GM12878 (cell line): ENCODE data around the gene PRKCB. TPM values are rescaled to one million over a fixed set of nuclear protein-coding genes. Genes with fewer than 3 reads are reported as not detected.

Experiments
- ATAC-seq: fragments of 200-7000 bp; cut with Tn5 transposase; 3 replicates; pipeline ENCODE4 v1.9.1; 2020; ENCODE audit warnings: mild to moderate bottlenecking, moderate library complexity
- BruUV-seq: library from RNA; stranded (reverse); fragments of 400-500 nt; replicated peaks from 2 replicates; lab custom pipeline; 2021; lab: Mats Ljungman, UMichigan
- CTCF ChIA-PET: fragments of 300-600 bp; sonication (Branson Sonifier 250); formaldehyde crosslinking; extraction: SDS; loops from one replicate; lab custom pipeline; 2021; ENCODE audit warnings: inconsistent platforms; lab: Yijun Ruan, JAX
- POLR2A ChIA-PET: fragments of 350-600 bp; formaldehyde crosslinking; extraction: SDS; loops from one replicate; lab custom pipeline; 2021; ENCODE audit warnings: inconsistent platforms; lab: Charles Lee
- RAD21 ChIA-PET: fragments of 300-600 bp; sonication (Branson Sonifier 250); formaldehyde crosslinking; loops from one replicate; lab custom pipeline; 2023; ENCODE audit warnings: antibody characterized with exemption; ENCODE audit not compliant: unreplicated experiment; lab: Charles Lee
- SMC1A ChIA-PET: fragments of 300-600 bp; sonication (Branson Sonifier 250); formaldehyde crosslinking; loops from one replicate; lab custom pipeline; 2023; ENCODE audit not compliant: unreplicated experiment, uncharacterized antibody; lab: Charles Lee
- DNase-seq: peaks from one replicate; pipeline ENCODE4 v3.0.0-alpha.2; 2011; ENCODE audit warnings: low read depth, low spot score
- FAIRE-seq: peaks from 3 replicates; lab custom pipeline; 2011; peaks lifted over from hg19 to GRCh38; lab: Jason Lieb, UNC
- H2AFZ ChIP-seq: 2 replicates; pipeline ENCODE4 v1.6.0; 2011; ENCODE audit warnings: low read depth, low read length, control low read depth; ENCODE audit not compliant: control insufficient read depth
- H3K27ac ChIP-seq: 2 replicates; pipeline ENCODE4 v1.5.1; 2011; ENCODE audit warnings: control low read depth; ENCODE audit not compliant: control insufficient read depth, insufficient read depth
- H3K27me3 ChIP-seq, 2 experiments: replicated peaks in 1 of 2; 2 replicates each; pipeline versions ENCODE4 v1.6.0 to v1.6.1; 2011; ENCODE audit warnings: low read length in 1 of 2; ENCODE audit not compliant: control insufficient read depth in 2 of 2, insufficient read depth in 2 of 2
- H3K36me3 ChIP-seq, 2 experiments: 2 replicates each; pipeline ENCODE4 v1.5.1; 2011; ENCODE audit warnings: low read length in 1 of 2; ENCODE audit not compliant: control insufficient read depth in 2 of 2, insufficient read depth in 2 of 2
- H3K4me1 ChIP-seq: 2 replicates; pipeline ENCODE4 v1.6.1; 2011; ENCODE audit warnings: mild to moderate bottlenecking, low read length, moderate library complexity, mixed read lengths; ENCODE audit not compliant: control insufficient read depth, insufficient read depth
- H3K4me2 ChIP-seq: 2 replicates; pipeline ENCODE4 v1.6.0; 2011; ENCODE audit warnings: control low read depth; ENCODE audit not compliant: control insufficient read depth, insufficient read depth
- H3K4me3 ChIP-seq: fragments of 200-600 bp; sonication (generic); 2 replicates; pipeline ENCODE4 v1.5.1; 2016
- H3K79me2 ChIP-seq: 2 replicates; pipeline ENCODE4 v1.6.0; 2011; ENCODE audit warnings: low read length; ENCODE audit not compliant: control insufficient read depth, insufficient read depth
- H3K9ac ChIP-seq: 2 replicates; pipeline ENCODE4 v1.8.0; 2011; ENCODE audit warnings: low read length, control low read depth, mixed read lengths; ENCODE audit not compliant: control insufficient read depth, insufficient read depth
- H3K9me3 ChIP-seq: replicated peaks from 3 replicates; pipeline ENCODE4 v1.5.1; 2011; ENCODE audit warnings: mild to moderate bottlenecking, low read length; ENCODE audit not compliant: control insufficient read depth, insufficient read depth
- H4K20me1 ChIP-seq: 2 replicates; pipeline ENCODE4 v1.6.0; 2011; ENCODE audit not compliant: control insufficient read depth, insufficient read depth
- EP300 ChIP-seq, 2 experiments: fragments of 150-350 bp in 1 of 2; IDR thresholded peaks; 2 replicates each; pipeline ENCODE4 v1.6.1; 2011 to 2012; ENCODE audit warnings: low read depth in 2 of 2, low read length in 2 of 2, borderline replicate concordance in 1 of 2, improper control_type of control experiment in 1 of 2, inconsistent platforms in 1 of 2; ENCODE audit not compliant: control insufficient read depth in 1 of 2
- HDAC2 ChIP-seq: fragments of 200-600 bp; sonication (generic); IDR thresholded peaks from 2 replicates; pipeline ENCODE4 v1.6.1; 2017
- JUND ChIP-seq: IDR thresholded peaks from 2 replicates; pipeline ENCODE4 v1.6.1; 2012; ENCODE audit warnings: low read depth, mild to moderate bottlenecking, low read length, improper control_type of control experiment, moderate library complexity
- KLF5 ChIP-seq: fragments of 450-650 bp; IDR thresholded peaks from 2 replicates; pipeline ENCODE4 v1.6.1; 2014; ENCODE audit warnings: mild to moderate bottlenecking; ENCODE audit not compliant: partially characterized antibody
- LARP7 ChIP-seq: fragments of 450-650 bp; IDR thresholded peaks from 2 replicates; pipeline ENCODE4 v1.6.1; 2017; ENCODE audit warnings: mild to moderate bottlenecking
- TAF1 ChIP-seq: IDR thresholded peaks from 2 replicates; pipeline ENCODE4 v1.6.1; 2011; ENCODE audit warnings: mild to moderate bottlenecking, low read depth, low read length, borderline replicate concordance
- WRNIP1 ChIP-seq: IDR thresholded peaks from 2 replicates; pipeline ENCODE4 v1.6.1; 2011; ENCODE audit warnings: low read depth, low read length, improper control_type of control experiment, borderline replicate concordance
- WGBS: methylation state at CpG from one replicate; pipeline ENCODE4 v1.1.6; 2016; ENCODE audit warnings: low lambda C conversion rate; ENCODE audit not compliant: insufficient replicate concordance, insufficient coverage; ENCODE audit errors: missing lambda C conversion rate; 5-methylcytosine and 5-hydroxymethylcytosine counted together
- in situ Hi-C: fragments of 300-500 bp; cut with MboI; formaldehyde crosslinking; loops from 9 replicates; pipeline ENCODE4 v1.14.3; 2018; ENCODE audit warnings: mixed read lengths
- intact Hi-C: fragments of 100-400 bp; cut with micrococcal nuclease; formaldehyde crosslinking; loops from one replicate; pipeline ENCODE4 v1.14.2; 2022; ENCODE audit not compliant: unreplicated experiment
- polyA plus RNA-seq, 11 experiments: library from polyadenylated mRNA; depleted of rRNA in 4 of 11; unstranded in 6 of 11; stranded (reverse) in 5 of 11; fragments of >200 nt; fragmentation: Nextera tagmentation in 4 of 11; fragmentation: Illumina TruSeq in 1 of 11; extraction: Ambion mirVana in 4 of 11; extraction: Trizol in 1 of 11; gene quantifications; 1 replicate in 1 of 11; 2 replicates in 10 of 11; pipeline versions ENCODE4 v1.2.1 to v1.2.3, GENCODE V29; 2011 to 2016; ENCODE audit warnings: inconsistent platforms in 2 of 11, missing spikeins in 2 of 11, low read depth in 1 of 11
- total RNA-seq, 4 experiments: library from RNA; depleted of rRNA in 3 of 4; stranded (reverse); fragments of >200 nt in 3 of 4; fragmentation: Illumina TruSeq in 1 of 4; extraction: Trizol in 1 of 4; gene quantifications; 2 replicates each; pipeline versions ENCODE4 v1.2.1 to v1.2.3, GENCODE V29; 2013 to 2021
- TF ChIP-seq, protein P1 (sequence below): IDR thresholded peaks from 2 replicates; pipeline ENCODE4 v1.6.1; 2012; ENCODE audit warnings: low read depth, low read length, improper control_type of control experiment
- TF ChIP-seq, protein P2 (sequence below): fragments of 450-650 bp; IDR thresholded peaks from 2 replicates; pipeline ENCODE4 v1.6.1; 2017; ENCODE audit warnings: mild to moderate bottlenecking, moderate library complexity

The PRKCB gene
- total and polyA plus RNA-seq, 10 of the 15 experiments (the other 5 are each of a cell fraction or from before 2014, with no cell fraction given): 21.4 to 158 (median 97.3) TPM

DNA sequence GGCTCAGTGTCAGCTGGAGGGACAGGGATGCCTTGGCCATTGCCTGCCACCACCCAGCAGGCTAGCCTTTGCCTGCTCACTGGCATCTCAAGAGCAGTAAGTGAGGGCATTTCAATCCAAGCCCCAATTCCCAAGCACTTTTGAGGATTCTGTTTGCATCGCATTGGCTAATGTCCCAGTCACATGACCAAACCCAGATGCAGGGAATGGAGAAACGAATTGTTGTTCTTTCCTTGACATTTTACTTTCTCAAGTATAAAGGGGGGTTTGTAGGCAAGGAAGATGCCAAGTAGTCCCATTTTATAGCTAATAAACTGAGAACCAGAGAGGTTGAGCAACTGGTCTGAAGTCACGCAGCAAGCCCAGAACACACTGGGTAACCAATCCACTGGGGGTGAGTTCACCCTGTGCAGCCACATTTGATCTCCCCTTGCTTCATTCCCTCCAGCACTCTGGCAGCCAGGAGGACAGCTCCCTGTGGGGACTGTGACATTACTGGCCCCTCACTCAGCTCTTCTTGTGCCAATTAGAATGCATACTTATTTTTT, 226.6 kb downstream of the PRKCB start (continued):
- TF ChIP-seq KLF5: no peak
- TF ChIP-seq, protein P1, sequence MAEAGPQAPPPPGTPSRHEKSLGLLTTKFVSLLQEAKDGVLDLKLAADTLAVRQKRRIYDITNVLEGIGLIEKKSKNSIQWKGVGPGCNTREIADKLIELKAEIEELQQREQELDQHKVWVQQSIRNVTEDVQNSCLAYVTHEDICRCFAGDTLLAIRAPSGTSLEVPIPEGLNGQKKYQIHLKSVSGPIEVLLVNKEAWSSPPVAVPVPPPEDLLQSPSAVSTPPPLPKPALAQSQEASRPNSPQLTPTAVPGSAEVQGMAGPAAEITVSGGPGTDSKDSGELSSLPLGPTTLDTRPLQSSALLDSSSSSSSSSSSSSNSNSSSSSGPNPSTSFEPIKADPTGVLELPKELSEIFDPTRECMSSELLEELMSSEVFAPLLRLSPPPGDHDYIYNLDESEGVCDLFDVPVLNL: no peak

DNA sequence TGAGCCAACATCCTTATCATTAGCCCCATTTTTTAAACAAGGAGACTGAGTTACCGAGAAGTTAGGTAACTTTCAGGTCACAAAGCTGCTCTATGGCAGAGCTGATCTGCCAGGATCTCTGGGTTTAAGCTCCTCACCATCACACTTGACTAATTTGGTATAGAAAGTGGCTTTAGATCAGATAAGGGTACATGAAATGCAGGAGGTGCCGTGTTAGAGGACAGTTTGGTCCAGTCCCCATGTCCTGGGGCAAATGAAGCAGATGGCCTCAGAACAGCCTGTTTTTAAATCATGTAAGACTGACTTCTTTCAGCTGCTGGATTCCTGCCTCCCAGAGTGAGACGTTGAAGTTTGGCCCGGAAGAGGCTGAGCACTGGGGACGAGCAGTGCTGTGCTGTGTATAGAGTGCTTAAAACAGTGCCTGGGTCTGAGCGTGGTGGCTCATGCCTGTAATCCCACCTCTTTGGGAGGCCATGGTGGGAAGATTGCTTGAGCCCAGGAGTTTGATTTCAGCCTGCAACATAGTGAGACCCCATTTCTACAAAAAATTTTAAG, 233.3 kb downstream of the PRKCB start:
- FAIRE-seq: no peak
- BruUV-seq: no TSS peak
- Histone ChIP-seq H3K27me3 (no peaks in the 10 kb centered on the region), H2AFZ (no peak overlapping the region), H3K27ac (no peak overlapping the region), H3K4me3 (no peak overlapping the region), H4K20me1 (no peaks in the 10 kb centered on the region), H3K4me1 (peaks cover 10% of the 10 kb centered on the region), H3K36me3 (peaks cover 4% of the 10 kb centered on the region in 2 experiments; a peak in 3 of 4 replicates), H3K9ac (no peak overlapping the region), H3K79me2 (no peaks in the 10 kb centered on the region; the same call in 1 of the 2 replicates), H3K4me2 (no peak overlapping the region), H3K9me3 (no peaks in the 10 kb centered on the region)
- ChIA-PET SMC1A (interaction anchor here (0.9 to 1.1 kb wide), 2 partner anchors 12 to 183 kb away, joined by 3 read pairs; no protein-coding TSS in a partner anchor), RAD21 (no interaction called here), POLR2A (interaction anchor here (0.7 kb wide), 1 partner anchor 135 kb away, joined by 7 read pairs; no protein-coding TSS in a partner anchor), CTCF (interaction anchor here (1.6 kb wide), 1 partner anchor 266 kb away, joined by 5 read pairs; no protein-coding TSS in a partner anchor)
- WGBS: 85% methylated on average over 6 of the region's 6 CpGs
- no peak for DNase-seq
- no peak for TF ChIP-seq EP300 (IDR thresholded peaks at IDR 0.05; ENCODE audit: borderline replicate concordance in 1 of 2, control insufficient read depth in 1 of 2, low read depth in 2 of 2, low read length in 2 of 2)
- no peak for TF ChIP-seq TAF1
- no peak for TF ChIP-seq JUND
- no peak for TF ChIP-seq WRNIP1
- TF ChIP-seq HDAC2: no peak
- TF ChIP-seq, protein P2, sequence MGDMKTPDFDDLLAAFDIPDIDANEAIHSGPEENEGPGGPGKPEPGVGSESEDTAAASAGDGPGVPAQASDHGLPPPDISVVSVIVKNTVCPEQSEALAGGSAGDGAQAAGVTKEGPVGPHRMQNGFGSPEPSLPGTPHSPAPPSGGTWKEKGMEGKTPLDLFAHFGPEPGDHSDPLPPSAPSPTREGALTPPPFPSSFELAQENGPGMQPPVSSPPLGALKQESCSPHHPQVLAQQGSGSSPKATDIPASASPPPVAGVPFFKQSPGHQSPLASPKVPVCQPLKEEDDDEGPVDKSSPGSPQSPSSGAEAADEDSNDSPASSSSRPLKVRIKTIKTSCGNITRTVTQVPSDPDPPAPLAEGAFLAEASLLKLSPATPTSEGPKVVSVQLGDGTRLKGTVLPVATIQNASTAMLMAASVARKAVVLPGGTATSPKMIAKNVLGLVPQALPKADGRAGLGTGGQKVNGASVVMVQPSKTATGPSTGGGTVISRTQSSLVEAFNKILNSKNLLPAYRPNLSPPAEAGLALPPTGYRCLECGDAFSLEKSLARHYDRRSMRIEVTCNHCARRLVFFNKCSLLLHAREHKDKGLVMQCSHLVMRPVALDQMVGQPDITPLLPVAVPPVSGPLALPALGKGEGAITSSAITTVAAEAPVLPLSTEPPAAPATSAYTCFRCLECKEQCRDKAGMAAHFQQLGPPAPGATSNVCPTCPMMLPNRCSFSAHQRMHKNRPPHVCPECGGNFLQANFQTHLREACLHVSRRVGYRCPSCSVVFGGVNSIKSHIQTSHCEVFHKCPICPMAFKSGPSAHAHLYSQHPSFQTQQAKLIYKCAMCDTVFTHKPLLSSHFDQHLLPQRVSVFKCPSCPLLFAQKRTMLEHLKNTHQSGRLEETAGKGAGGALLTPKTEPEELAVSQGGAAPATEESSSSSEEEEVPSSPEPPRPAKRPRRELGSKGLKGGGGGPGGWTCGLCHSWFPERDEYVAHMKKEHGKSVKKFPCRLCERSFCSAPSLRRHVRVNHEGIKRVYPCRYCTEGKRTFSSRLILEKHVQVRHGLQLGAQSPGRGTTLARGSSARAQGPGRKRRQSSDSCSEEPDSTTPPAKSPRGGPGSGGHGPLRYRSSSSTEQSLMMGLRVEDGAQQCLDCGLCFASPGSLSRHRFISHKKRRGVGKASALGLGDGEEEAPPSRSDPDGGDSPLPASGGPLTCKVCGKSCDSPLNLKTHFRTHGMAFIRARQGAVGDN: no peak
- no peak for TF ChIP-seq LARP7
- no peak for ATAC-seq
- intact Hi-C loops: no loop called here
- in situ Hi-C loops: no loop called here
